ENCODE measurements around the gene SLC7A8. TPM values are rescaled to one million over a fixed set of nuclear protein-coding genes. Genes with fewer than 3 reads are reported as not detected.

The SLC7A8 gene
- polyA plus RNA-seq, 1 experiment = 0.78 TPM

GRCh38 chr14:23114120-23114458 lies 69.4 kb downstream of the SLC7A8 start:
- DNase-seq (ENCODE audit: low read depth, low spot score) = no peak
- Histone ChIP-seq H3K27me3 (ENCODE audit: control insufficient read depth, insufficient read depth, low read length) (no peaks in the 10 kb centered on the region), H3K27ac (ENCODE audit: low read depth, low read length) (no peak overlapping the region), H3K4me3 (ENCODE audit: low read depth, low read length) (no peak overlapping the region), H3K9me3 (ENCODE audit: control insufficient read depth, insufficient read depth, low read length) (peaks cover 3% of the 10 kb centered on the region; the same call in 1 of the 2 replicates)
- ChIA-PET POLR2A (interaction anchor here (0.8 to 1.9 kb wide), 2 partner anchors 19 to 52 kb away, joined by 3 to 7 read pairs; partner anchors contain the start of genes ACIN1 and C14orf119), CTCF (interaction anchor here (0.8 to 6.6 kb wide), 3 partner anchors 46 to 119 kb away, joined by 3 to 152 read pairs (median 15); no protein-coding TSS in a partner anchor)
- no peak for TF ChIP-seq CTCF (IDR thresholded peaks at IDR 0.05; ENCODE audit: low read depth, low read length)

GRCh38 chr14:23113431-23114119 lies 69.9 kb downstream of the SLC7A8 start:
- POLR2A ChIA-PET = interaction anchor here (0.7 to 1.9 kb wide), 4 partner anchors 18 to 267 kb away, joined by 3 to 7 read pairs (median 3); partner anchors contain the start of genes ACIN1 and C14orf119
- Histone ChIP-seq H3K27me3 (ENCODE audit: control insufficient read depth, insufficient read depth, low read length) (no peaks in the 10 kb centered on the region), H3K27ac (ENCODE audit: low read depth, low read length) (no peak overlapping the region), H3K9me3 (ENCODE audit: control insufficient read depth, insufficient read depth, low read length) (peaks cover 3% of the 10 kb centered on the region; the same call in 1 of the 2 replicates), H3K4me3 (ENCODE audit: low read depth, low read length) (no peak overlapping the region)
- CTCF ChIA-PET = interaction anchor here (0.8 to 6.6 kb wide), 8 partner anchors 36 to 128 kb away, joined by 3 to 152 read pairs (median 10); partner anchors contain the start of gene CDH24
- no peak for TF ChIP-seq CTCF (IDR thresholded peaks at IDR 0.05; ENCODE audit: low read depth, low read length)
- DNase-seq (ENCODE audit: low read depth, low spot score) = no peak

- DNase-seq (ENCODE audit: low read depth, low spot score) = no peak
- no peaks in the 10 kb centered on the region for H3K27me3 ChIP-seq (ENCODE audit: control insufficient read depth, insufficient read depth, low read length)
- ChIA-PET POLR2A (interaction anchor here (0.7 to 1.9 kb wide), 3 partner anchors 17 to 268 kb away, joined by 3 to 7 read pairs (median 3); partner anchors contain the start of genes ACIN1 and C14orf119), CTCF (interaction anchor here (1.0 to 6.6 kb wide), 9 partner anchors 8 to 240 kb away, joined by 3 to 152 read pairs (median 15); partner anchors contain the start of gene CDH24)
- peaks cover 8% of the 10 kb centered on the region; the same call in 1 of the 2 replicates for H3K9me3 ChIP-seq (ENCODE audit: control insufficient read depth, insufficient read depth, low read length)
- no peak overlapping the region for H3K4me3 ChIP-seq (ENCODE audit: low read depth, low read length)
- H3K27ac ChIP-seq (ENCODE audit: low read depth, low read length) = no peak overlapping the region
- TF ChIP-seq CTCF (IDR thresholded peaks at IDR 0.05; ENCODE audit: low read depth, low read length) = no peak
These were observed 70.9 kb downstream of the SLC7A8 start for GRCh38 chr14:23112359-23113178.

- no peak for DNase-seq (ENCODE audit: low read depth, low spot score)
- ChIA-PET CTCF (interaction anchor here (0.9 to 6.6 kb wide), 13 partner anchors 10 to 554 kb away, joined by 3 to 152 read pairs (median 17); partner anchors contain the start of genes ACIN1, C14orf119 and CDH24), POLR2A (no interaction called here)
- Histone ChIP-seq H3K4me3 (ENCODE audit: low read depth, low read length) (no peak overlapping the region), H3K27ac (ENCODE audit: low read depth, low read length) (no peak overlapping the region), H3K9me3 (ENCODE audit: control insufficient read depth, insufficient read depth, low read length) (peaks cover 4% of the 10 kb centered on the region; the same call in 1 of the 2 replicates), H3K27me3 (ENCODE audit: control insufficient read depth, insufficient read depth, low read length) (no peaks in the 10 kb centered on the region)
- no peak for TF ChIP-seq CTCF (IDR thresholded peaks at IDR 0.05; ENCODE audit: low read depth, low read length)
These were observed 72.7 kb downstream of the SLC7A8 start for GRCh38 chr14:23110579-23111365.

Data from AG04450 (cell line).